H9 (cell line): ENCODE measurements around the gene HOXC12. TPM values are rescaled to one million over a fixed set of nuclear protein-coding genes. Genes with fewer than 3 reads are reported as not detected.

Source experiments
- DNase-seq: peaks from one replicate; pipeline ENCODE4 v3.0.0-alpha.2; 2017
- H2AFZ ChIP-seq: one replicate; pipeline ENCODE4 v1.6.1; 2013; ENCODE audit warnings: mild to moderate bottlenecking, low read length, control low read depth, moderate library complexity
- H2AK5ac ChIP-seq: 2 replicates; pipeline ENCODE4 v1.6.1; 2013; ENCODE audit warnings: low read length, control low read depth, mixed read lengths; ENCODE audit not compliant: insufficient read length
- H2BK120ac ChIP-seq: one replicate; pipeline ENCODE4 v1.6.1; 2013; ENCODE audit warnings: low read depth, mild to moderate bottlenecking, low read length, control low read depth, inconsistent platforms; ENCODE audit not compliant: poor library complexity, severe bottlenecking
- H2BK12ac ChIP-seq: 2 replicates; pipeline ENCODE4 v1.6.1; 2013; ENCODE audit warnings: low read length, control low read depth, mixed read lengths, low read depth; ENCODE audit not compliant: insufficient read length
- H2BK15ac ChIP-seq: 2 replicates; pipeline ENCODE4 v1.6.1; 2013; ENCODE audit warnings: low read depth, low read length, control low read depth
- H2BK20ac ChIP-seq: one replicate; pipeline ENCODE4 v1.6.1; 2013; ENCODE audit warnings: low read depth, mild to moderate bottlenecking, low read length, control low read depth, inconsistent platforms; ENCODE audit not compliant: poor library complexity, severe bottlenecking
- H2BK5ac ChIP-seq: 2 replicates; pipeline ENCODE4 v1.6.1; 2013; ENCODE audit warnings: low read length, control low read depth, mixed read lengths; ENCODE audit not compliant: insufficient read length
- H3K14ac ChIP-seq: 2 replicates; pipeline ENCODE4 v1.6.1; 2013; ENCODE audit warnings: low read length, control low read depth; ENCODE audit not compliant: insufficient read depth
- H3K18ac ChIP-seq: 2 replicates; pipeline ENCODE4 v1.6.1; 2013; ENCODE audit warnings: low read depth, mild to moderate bottlenecking, mixed read lengths, low read length, control low read depth; ENCODE audit not compliant: insufficient read length
- H3K23ac ChIP-seq: 2 replicates; pipeline ENCODE4 v1.6.1; 2013; ENCODE audit warnings: low read length, control low read depth, mixed read lengths, low read depth; ENCODE audit not compliant: insufficient read length
- H3K23me2 ChIP-seq: 2 replicates; pipeline ENCODE4 v1.6.1; 2013; ENCODE audit warnings: low read depth, mild to moderate bottlenecking, mixed read lengths, low read length, control low read depth; ENCODE audit not compliant: insufficient read length, poor library complexity, severe bottlenecking
- H3K27ac ChIP-seq: 2 replicates; pipeline ENCODE4 v1.5.1; 2013; ENCODE audit warnings: low read length, control low read depth, mixed read lengths, low read depth; ENCODE audit not compliant: insufficient read length
- H3K27me3 ChIP-seq: 2 replicates; pipeline ENCODE4 v1.6.1; 2013; ENCODE audit warnings: low read length, control low read depth, inconsistent platforms; ENCODE audit not compliant: insufficient read depth
- H3K4ac ChIP-seq: 2 replicates; pipeline ENCODE4 v1.6.1; 2013; ENCODE audit warnings: low read depth, mild to moderate bottlenecking, control low read depth, inconsistent platforms, low read length, moderate library complexity
- H3K4me1 ChIP-seq: 2 replicates; pipeline ENCODE4 v1.6.1; 2013; ENCODE audit warnings: low read length, control low read depth, inconsistent platforms; ENCODE audit not compliant: insufficient read depth
- H3K4me2 ChIP-seq: 2 replicates; pipeline ENCODE4 v1.6.1; 2013; ENCODE audit warnings: low read length, control low read depth, mixed read lengths; ENCODE audit not compliant: insufficient read length, insufficient read depth
- H3K56ac ChIP-seq: 2 replicates; pipeline ENCODE4 v1.6.1; 2013; ENCODE audit warnings: low read depth, mild to moderate bottlenecking, mixed read lengths, low read length, control low read depth; ENCODE audit not compliant: insufficient read length
- H3K79me1 ChIP-seq: 2 replicates; pipeline ENCODE4 v1.6.1; 2013; ENCODE audit warnings: low read depth, mild to moderate bottlenecking, moderate library complexity, low read length, control low read depth, inconsistent platforms; ENCODE audit not compliant: insufficient read depth, poor library complexity, severe bottlenecking
- H3K79me2 ChIP-seq: 2 replicates; pipeline ENCODE4 v1.6.1; 2013; ENCODE audit warnings: low read length, control low read depth, inconsistent platforms; ENCODE audit not compliant: insufficient read depth
- H3K9ac ChIP-seq: 2 replicates; pipeline ENCODE4 v1.6.1; 2013; ENCODE audit warnings: low read length, control low read depth, mixed read lengths; ENCODE audit not compliant: insufficient read length; ENCODE audit errors: extremely low read depth
- H3K9me3 ChIP-seq: one replicate; pipeline ENCODE4 v1.6.1; 2013; ENCODE audit warnings: low read depth, low read length, inconsistent platforms; ENCODE audit not compliant: control insufficient read depth
- H3T11ph ChIP-seq: one replicate; pipeline ENCODE4 v1.6.1; 2013; ENCODE audit warnings: mild to moderate bottlenecking, low read length, control low read depth, inconsistent platforms
- H4K20me1 ChIP-seq: one replicate; pipeline ENCODE4 v1.6.1; 2013; ENCODE audit not compliant: control insufficient read depth, insufficient read length, insufficient read depth
- H4K5ac ChIP-seq: 2 replicates; pipeline ENCODE4 v1.6.1; 2013; ENCODE audit warnings: low read depth, mild to moderate bottlenecking, mixed read lengths, low read length, control low read depth; ENCODE audit not compliant: insufficient read length
- H4K8ac ChIP-seq: replicated peaks from 2 replicates; pipeline ENCODE4 v1.6.1; 2013; ENCODE audit warnings: low read length, control low read depth, mixed read lengths, low read depth; ENCODE audit not compliant: insufficient read length
- H4K91ac ChIP-seq: 2 replicates; pipeline ENCODE4 v1.6.1; 2013; ENCODE audit warnings: low read depth, mild to moderate bottlenecking, moderate library complexity, mixed read lengths, low read length, control low read depth; ENCODE audit not compliant: insufficient read length
- H3K27ac Mint-ChIP-seq, 3 experiments: 2 replicates in 2 of 3; 3 replicates in 1 of 3; pipeline ENCODE4 v1.8.0; 2020 to 2021; ENCODE audit warnings: mixed read lengths in 3 of 3, mild to moderate bottlenecking in 1 of 3, moderate library complexity in 1 of 3
- H3K27me3 Mint-ChIP-seq: 2 replicates; pipeline ENCODE4 v1.8.0; 2021; ENCODE audit warnings: low read depth, mild to moderate bottlenecking, moderate library complexity, mixed read lengths
- H3K36me3 Mint-ChIP-seq, 3 experiments: 2 replicates in 2 of 3; 3 replicates in 1 of 3; pipeline ENCODE4 v1.8.0; 2020 to 2021; ENCODE audit warnings: low read depth in 3 of 3, mixed read lengths in 3 of 3; ENCODE audit not compliant: insufficient read depth in 1 of 3
- H3K4me1 Mint-ChIP-seq, 2 experiments: 2 replicates each; pipeline ENCODE4 v1.8.0; 2020; ENCODE audit warnings: mixed read lengths in 2 of 2
- H3K4me3 Mint-ChIP-seq, 2 experiments: 2 replicates in 1 of 2; 3 replicates in 1 of 2; pipeline ENCODE4 v1.8.0; 2020 to 2021; ENCODE audit warnings: mild to moderate bottlenecking in 2 of 2, mixed read lengths in 2 of 2, moderate library complexity in 1 of 2
- H3K9me3 Mint-ChIP-seq, 2 experiments: 2 replicates in 1 of 2; 3 replicates in 1 of 2; pipeline ENCODE4 v1.8.0; 2020; ENCODE audit warnings: mild to moderate bottlenecking in 2 of 2, mixed read lengths in 2 of 2, moderate library complexity in 1 of 2
- WGBS: extraction: QIAGEN DNeasy Blood & Tissue Kit; methylation state at CpG from one replicate; pipeline ENCODE4 v1.1.7; 2013; ENCODE audit warnings: missing lambda C conversion rate, low lambda C conversion rate, mixed read lengths; ENCODE audit not compliant: insufficient read length; ENCODE audit errors: extremely low coverage; 5-methylcytosine and 5-hydroxymethylcytosine counted together
- total RNA-seq: library from RNA; stranded (reverse); gene quantifications from 2 replicates; pipeline ENCODE4 v1.2.1, GENCODE V29; 2021
- TF ChIP-seq, protein P1 (sequence below): fragments of 200-600 bp; sonication (generic); conservative IDR thresholded peaks from 3 replicates; pipeline ENCODE4 v1.8.0; 2021; ENCODE audit warnings: antibody characterized with exemption, mild to moderate bottlenecking

Gene HOXC12
- total RNA-seq, 1 experiment from 2014 or later = not detected

DNA sequence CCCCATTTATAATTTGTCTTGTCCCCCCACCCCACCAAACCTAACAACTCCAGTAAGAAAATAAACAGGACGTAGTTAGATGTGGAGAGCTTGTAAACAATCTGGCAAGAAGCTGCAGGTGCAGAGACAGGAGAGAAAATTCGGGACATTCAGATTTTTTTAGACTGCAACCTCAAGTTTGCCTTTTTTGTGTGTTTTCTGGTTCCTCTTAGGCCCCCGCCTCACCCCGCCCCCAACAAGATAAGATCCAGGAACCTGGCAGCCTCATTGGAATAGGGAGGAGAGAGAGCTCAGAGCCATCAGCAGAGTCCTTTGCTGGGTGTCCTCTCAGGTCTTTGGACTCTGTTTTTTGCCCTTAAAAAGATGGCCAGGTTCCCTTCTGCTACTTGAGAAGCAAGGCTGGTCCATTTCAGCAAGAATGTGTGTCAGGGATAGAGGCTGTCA lies 33.1 kb downstream of the HOXC12 start:
- Histone ChIP-seq H2BK120ac (no peak overlapping the region), H3T11ph (no peak overlapping the region), H3K9ac (no peak overlapping the region), H4K20me1 (no peaks in the 10 kb centered on the region), H2AFZ (no peak overlapping the region), H4K91ac (no peak overlapping the region), H3K27me3 (peaks cover 96% of the 10 kb centered on the region), H2BK5ac (no peak overlapping the region), H2BK12ac (no peak overlapping the region), H3K23ac (no peak overlapping the region), H2BK20ac (no peak overlapping the region), H3K56ac (no peak overlapping the region), H4K8ac (no peak overlapping the region), H3K23me2 (no peaks in the 10 kb centered on the region), H3K14ac (no peak overlapping the region), H3K79me1 (no peaks in the 10 kb centered on the region), H3K18ac (no peak overlapping the region), H2BK15ac (no peak overlapping the region), H3K4me2 (no peak overlapping the region), H3K79me2 (no peaks in the 10 kb centered on the region), H4K5ac (no peak overlapping the region), H2AK5ac (no peak overlapping the region), H3K4ac (no peak overlapping the region), H3K27ac (no peak overlapping the region), H3K4me1 (no peaks in the 10 kb centered on the region), H3K9me3 (no peaks in the 10 kb centered on the region)
- DNase-seq = no peak
- WGBS = no CpG with 5 or more reads among the region's 4 CpGs
- H3K9me3 Mint-ChIP-seq = peaks cover 3 to 11% of the 10 kb centered on the region in 2 experiments; a peak in 4 of 5 replicates
- no peak overlapping the region for H3K4me3 Mint-ChIP-seq
- no peaks in the 10 kb centered on the region; a peak in 2 of 7 replicates for H3K36me3 Mint-ChIP-seq
- no peak overlapping the region for H3K27ac Mint-ChIP-seq
- H3K27me3 Mint-ChIP-seq = peaks cover 100% of the 10 kb centered on the region
- TF ChIP-seq, protein P1, sequence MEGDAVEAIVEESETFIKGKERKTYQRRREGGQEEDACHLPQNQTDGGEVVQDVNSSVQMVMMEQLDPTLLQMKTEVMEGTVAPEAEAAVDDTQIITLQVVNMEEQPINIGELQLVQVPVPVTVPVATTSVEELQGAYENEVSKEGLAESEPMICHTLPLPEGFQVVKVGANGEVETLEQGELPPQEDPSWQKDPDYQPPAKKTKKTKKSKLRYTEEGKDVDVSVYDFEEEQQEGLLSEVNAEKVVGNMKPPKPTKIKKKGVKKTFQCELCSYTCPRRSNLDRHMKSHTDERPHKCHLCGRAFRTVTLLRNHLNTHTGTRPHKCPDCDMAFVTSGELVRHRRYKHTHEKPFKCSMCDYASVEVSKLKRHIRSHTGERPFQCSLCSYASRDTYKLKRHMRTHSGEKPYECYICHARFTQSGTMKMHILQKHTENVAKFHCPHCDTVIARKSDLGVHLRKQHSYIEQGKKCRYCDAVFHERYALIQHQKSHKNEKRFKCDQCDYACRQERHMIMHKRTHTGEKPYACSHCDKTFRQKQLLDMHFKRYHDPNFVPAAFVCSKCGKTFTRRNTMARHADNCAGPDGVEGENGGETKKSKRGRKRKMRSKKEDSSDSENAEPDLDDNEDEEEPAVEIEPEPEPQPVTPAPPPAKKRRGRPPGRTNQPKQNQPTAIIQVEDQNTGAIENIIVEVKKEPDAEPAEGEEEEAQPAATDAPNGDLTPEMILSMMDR = no peak
- peaks cover 3 to 11% of the 10 kb centered on the region in 2 experiments; a peak in 2 of 4 replicates for H3K4me1 Mint-ChIP-seq
